GM18508 (cell line): ENCODE results near the gene MAN2A1.
"Not testable (repeated sequence)": the region's sequence is repeated elsewhere in the genome, so short reads cannot be mapped to it uniquely, and the experiment has no call there.

Experiments
- ATAC-seq: cut with Tn5 transposase; IDR thresholded peaks from one replicate; pipeline ENCODE4 v1.9.1; 2021; ENCODE audit warnings: moderate number of reproducible peaks; ENCODE audit not compliant: insufficient read depth, unreplicated experiment

Gene MAN2A1

GRCh38 chr5:109853377-109853776 lies 163.7 kb downstream of the MAN2A1 start:
- no peak for ATAC-seq

DNA sequence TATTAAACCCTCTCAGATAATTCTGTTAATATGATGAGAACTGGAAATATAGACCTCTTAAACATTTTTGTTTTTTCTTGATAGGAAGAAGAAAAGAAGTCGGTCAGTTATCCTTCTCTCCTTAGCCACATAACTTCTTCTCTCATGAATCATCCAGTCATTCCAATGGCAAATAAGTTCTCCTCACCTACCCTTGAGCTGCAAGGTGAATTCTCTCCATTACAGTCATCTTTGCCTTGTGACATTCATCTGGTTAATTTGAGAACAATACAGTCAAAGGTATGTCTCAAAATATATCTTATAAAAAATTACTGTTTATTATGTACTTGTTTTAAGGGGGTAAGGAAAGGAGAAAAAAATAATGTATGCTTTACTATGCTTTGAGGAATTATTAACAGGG lies 165.3 kb downstream of the MAN2A1 start:
- ATAC-seq: no peak

GRCh38 chr5:109857405-109858031 lies 167.8 kb downstream of the MAN2A1 start:
- no peak for ATAC-seq

DNA sequence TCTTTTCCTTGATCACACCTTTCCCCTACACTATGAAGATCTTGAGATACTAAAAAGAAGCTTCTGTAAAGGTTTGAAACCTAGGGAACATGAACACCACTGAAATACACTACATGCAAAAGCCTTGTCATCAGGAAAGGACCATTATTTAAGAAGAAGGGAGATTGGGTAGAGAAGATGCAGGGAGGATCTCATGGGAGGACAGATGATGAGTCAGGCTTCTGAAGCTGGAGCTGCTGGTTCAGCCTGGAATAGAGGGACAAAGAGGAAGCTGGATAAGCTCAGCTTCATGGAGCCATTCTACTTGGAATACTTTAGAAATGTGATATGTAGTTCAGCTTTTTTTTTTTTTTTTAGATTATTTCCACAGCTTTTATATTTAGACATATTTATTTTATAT lies 169.8 kb downstream of the MAN2A1 start:
- ATAC-seq: no peak

GRCh38 chr5:109862301-109862700 lies 172.6 kb downstream of the MAN2A1 start:
- no peak for ATAC-seq

- ATAC-seq: no peak
Measured at GRCh38 chr5:109863752-109864151, 174.0 kb downstream of the MAN2A1 start.

- no peak for ATAC-seq
Measured at GRCh38 chr5:109865637-109866036, 175.9 kb downstream of the MAN2A1 start.

GRCh38 chr5:109866051-109866450 lies 176.3 kb downstream of the MAN2A1 start:
- ATAC-seq: no peak

GRCh38 chr5:109868737-109869136 lies 179.0 kb downstream of the MAN2A1 start:
- ATAC-seq: no peak

- ATAC-seq: no peak
Measured at GRCh38 chr5:109873687-109874086, 184.0 kb downstream of the MAN2A1 start.

- ATAC-seq: no peak
Measured at GRCh38 chr5:109874108-109874507, 184.4 kb downstream of the MAN2A1 start.

DNA sequence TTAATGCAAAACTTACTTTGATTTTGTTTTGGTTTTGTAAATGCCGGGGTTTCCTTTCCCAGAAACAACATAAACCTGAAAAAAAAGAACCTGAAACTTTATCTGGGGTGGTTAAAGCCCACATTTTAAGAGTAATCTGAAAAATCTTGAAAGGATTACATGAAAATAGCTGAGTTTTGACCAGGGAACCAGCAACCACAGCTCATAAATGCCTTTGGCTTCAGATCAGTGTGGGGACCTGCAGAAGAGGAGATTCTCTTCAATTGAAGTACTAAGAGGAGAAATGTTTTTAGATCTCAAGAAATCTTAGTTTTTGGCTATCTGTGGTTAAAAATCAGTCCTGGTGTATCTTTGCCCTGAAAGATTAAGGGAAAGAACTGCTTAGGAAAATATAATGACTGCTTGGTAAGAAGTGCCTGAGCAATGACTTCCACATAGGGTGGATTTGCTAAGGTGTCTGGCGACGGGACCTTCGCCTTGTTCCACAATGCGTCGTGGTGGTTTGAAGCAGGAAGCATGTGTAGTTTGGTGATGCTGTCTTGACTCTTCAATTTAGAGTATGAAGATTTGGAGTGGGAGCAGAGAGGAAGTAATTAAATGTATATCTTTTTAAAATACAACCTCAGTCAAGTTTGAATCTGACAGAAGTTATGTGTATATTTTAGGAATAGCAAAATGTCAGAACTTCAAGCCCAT lies 186.5 kb downstream of the MAN2A1 start:
- no peak for ATAC-seq

- no peak for ATAC-seq
Measured at GRCh38 chr5:109876941-109877669, 187.4 kb downstream of the MAN2A1 start.

- no peak for ATAC-seq
Measured at GRCh38 chr5:109877670-109878045, 187.9 kb downstream of the MAN2A1 start.

GRCh38 chr5:109878887-109879286 lies 189.2 kb downstream of the MAN2A1 start:
- no peak for ATAC-seq

DNA sequence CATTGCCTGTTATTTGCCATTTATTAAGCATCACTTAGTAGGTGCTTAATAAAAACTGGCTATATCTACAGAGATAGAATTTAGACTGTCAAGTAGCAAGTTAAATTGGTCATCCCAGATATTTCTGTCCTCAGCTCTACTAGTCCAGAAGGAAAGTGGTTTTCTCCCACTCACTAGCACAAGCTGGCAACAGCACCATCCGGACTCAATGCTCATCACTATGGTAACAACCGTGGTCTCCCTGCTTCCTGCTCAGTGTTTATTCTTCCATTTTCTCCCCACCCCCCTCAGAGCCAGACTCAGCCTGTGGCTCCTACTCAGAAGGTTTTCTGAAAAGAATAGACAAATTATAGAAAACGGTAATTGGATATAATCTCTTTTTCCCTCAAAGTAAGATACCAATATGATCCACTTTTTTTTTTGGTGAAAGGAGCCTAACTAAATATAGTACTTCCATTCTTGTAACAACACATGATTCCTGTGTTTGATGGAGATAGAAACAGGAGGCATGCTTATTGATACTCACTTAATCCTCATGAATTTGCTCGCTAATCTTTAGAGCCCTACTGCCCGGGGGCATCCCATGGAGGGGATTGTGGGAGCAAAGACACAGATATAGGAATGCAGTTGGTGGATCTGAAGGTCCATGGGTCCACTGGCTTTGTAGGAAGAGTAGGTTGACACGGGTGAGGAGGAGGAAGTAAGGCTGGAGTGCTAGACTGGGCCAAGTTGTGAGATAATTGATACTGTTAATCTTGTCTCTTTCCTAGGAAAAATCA lies 191.4 kb downstream of the MAN2A1 start:
- no peak for ATAC-seq

DNA sequence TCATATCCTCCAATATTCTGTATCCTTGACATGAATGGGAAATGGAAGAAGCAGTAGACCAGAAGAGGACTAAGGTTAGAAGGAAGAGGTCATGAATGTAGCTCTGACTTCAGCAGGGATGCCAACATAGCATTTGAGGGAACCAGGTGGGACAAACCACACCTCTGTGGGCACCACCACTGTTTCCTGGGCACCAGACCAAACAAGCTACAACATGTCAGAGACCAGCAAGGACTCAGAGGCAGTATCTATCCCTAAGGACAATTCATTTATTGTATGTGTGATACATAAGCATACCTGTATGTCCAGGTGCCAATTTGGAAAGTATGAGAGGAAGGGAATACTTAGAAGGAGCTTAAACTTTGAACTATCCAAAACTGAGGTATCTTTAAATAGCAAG lies 192.8 kb downstream of the MAN2A1 start:
- no peak for ATAC-seq

- no peak for ATAC-seq
Measured at GRCh38 chr5:109884676-109885075, 194.9 kb downstream of the MAN2A1 start.

GRCh38 chr5:109885205-109885604 lies 195.5 kb downstream of the MAN2A1 start:
- ATAC-seq: no peak

DNA sequence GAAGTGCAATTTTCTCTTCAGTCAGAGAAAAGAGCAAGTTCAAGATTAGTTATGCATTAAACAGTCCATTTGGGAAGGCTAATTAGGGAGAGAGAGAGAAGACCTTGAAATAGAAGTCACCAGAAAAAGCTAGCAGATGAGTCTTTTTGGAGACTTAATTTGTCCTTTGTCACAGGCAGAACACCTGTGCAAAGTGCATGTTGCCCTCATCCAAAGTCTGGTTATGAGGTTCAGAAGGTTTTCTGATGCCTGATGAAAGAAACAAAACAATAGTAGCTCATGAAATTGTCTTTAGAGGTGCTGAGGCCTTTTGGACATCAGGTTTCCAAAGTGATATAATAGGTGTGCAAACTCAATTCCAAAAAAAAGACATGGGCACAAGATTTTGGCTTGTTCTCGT lies 199.3 kb downstream of the MAN2A1 start:
- no peak for ATAC-seq

- ATAC-seq: not testable (repeated sequence)
Measured at GRCh38 chr5:109893271-109893670, 203.5 kb downstream of the MAN2A1 start.
